Measurements from ENCODE around the gene PNMT. TPM values are rescaled to one million over a fixed set of nuclear protein-coding genes. Genes with fewer than 3 reads are reported as not detected.

PNMT gene
- total RNA-seq, 1 donor from 2014 or later = not detected

GRCh38 chr17:39683295-39683939 lies 15.2 kb downstream of the PNMT start:
- peaks cover 3% of the 10 kb centered on the region for H3K36me3 ChIP-seq (ENCODE audit: control insufficient read depth, insufficient read depth, low read length)
- no peak for TF ChIP-seq CTCF (IDR thresholded peaks at IDR 0.05; ENCODE audit: insufficient read depth, low read length, severe bottlenecking)
- H3K27me3 ChIP-seq (ENCODE audit: control insufficient read depth, insufficient read depth, low read length) = no peaks in the 10 kb centered on the region
- DNase-seq (ENCODE audit: low read depth) = no peak
- FAIRE-seq = no peak
- no peak overlapping the region for H3K4me3 ChIP-seq (ENCODE audit: low read depth, low read length)

- TF ChIP-seq CTCF (IDR thresholded peaks at IDR 0.05; ENCODE audit: insufficient read depth, low read length, severe bottlenecking) = no peak
Observed at GRCh38 chr17:39684369-39685192, 16.3 kb downstream of the PNMT start.

GRCh38 chr17:39687101-39687545 lies 18.9 kb downstream of the PNMT start:
- Histone ChIP-seq H3K36me3 (ENCODE audit: control insufficient read depth, insufficient read depth, low read length) (peaks cover 3% of the 10 kb centered on the region), H3K4me3 (ENCODE audit: low read depth, low read length) (peak overlapping the region; percentile 48), H3K27me3 (ENCODE audit: control insufficient read depth, insufficient read depth, low read length) (no peaks in the 10 kb centered on the region)
- no peak for FAIRE-seq
- TF ChIP-seq CTCF (IDR thresholded peaks at IDR 0.05; ENCODE audit: insufficient read depth, low read length, severe bottlenecking) = no peak
- no peak for DNase-seq (ENCODE audit: low read depth)

More at GRCh38 chr17:39684369-39685192, 16.3 kb downstream of the PNMT start:
- Histone ChIP-seq H3K36me3 (ENCODE audit: control insufficient read depth, insufficient read depth, low read length) (peaks cover 3% of the 10 kb centered on the region), H3K4me3 (ENCODE audit: low read depth, low read length) (no peak overlapping the region), H3K27me3 (ENCODE audit: control insufficient read depth, insufficient read depth, low read length) (no peaks in the 10 kb centered on the region)
- DNase-seq (ENCODE audit: low read depth) (no peak), FAIRE-seq (no peak)

- peak within 1 kb of the TSS; percentile 48 for H3K4me3 ChIP-seq (ENCODE audit: low read depth, low read length)
- TF ChIP-seq CTCF (IDR thresholded peaks at IDR 0.05; ENCODE audit: insufficient read depth, low read length, severe bottlenecking) = peak; percentile 5
- peaks cover 3% of the 10 kb centered on the region for H3K36me3 ChIP-seq (ENCODE audit: control insufficient read depth, insufficient read depth, low read length)
- FAIRE-seq = no peak
- DNase-seq (ENCODE audit: low read depth) = peak; percentile 87
- no peaks in the 10 kb centered on the region for H3K27me3 ChIP-seq (ENCODE audit: control insufficient read depth, insufficient read depth, low read length)
Observed at GRCh38 chr17:39687546-39688474, 19.6 kb downstream of the PNMT start, which contains the start of gene PGAP3. TSS of gene PGAP3 (minus strand) at chr17:39688057. CDS start at chr17:39688014, 43 bp downstream.

- no peak for FAIRE-seq
- H3K4me3 ChIP-seq (ENCODE audit: low read depth, low read length) = peak overlapping the region; percentile 48
Observed at GRCh38 chr17:39688475-39688835, 20.2 kb downstream of the PNMT start.

More at GRCh38 chr17:39688475-39688835, 20.2 kb downstream of the PNMT start:
- TF ChIP-seq CTCF (IDR thresholded peaks at IDR 0.05; ENCODE audit: insufficient read depth, low read length, severe bottlenecking) = no peak
- no peak for DNase-seq (ENCODE audit: low read depth)
- Histone ChIP-seq H3K27me3 (ENCODE audit: control insufficient read depth, insufficient read depth, low read length) (no peaks in the 10 kb centered on the region), H3K36me3 (ENCODE audit: control insufficient read depth, insufficient read depth, low read length) (peaks cover 3% of the 10 kb centered on the region)
